CD4-positive, alpha-beta T cell treated with Interleukin-17A for 1 hour (primary cell): ENCODE data around the gene MAFF.
"Not testable (repeated sequence)": the region's sequence is repeated elsewhere in the genome, so short reads cannot be mapped to it uniquely, and the experiment has no call there.

Source experiments
- DNase-seq: peaks from one replicate; pipeline ENCODE4 v3.0.0-alpha.2; 2020

The MAFF gene

GRCh38 chr22:38228326-38228872 is 26.6 kb downstream of the MAFF start:
- no peak for DNase-seq

- DNase-seq: no peak
Observed at GRCh38 chr22:38228873-38229740, 27.3 kb downstream of the MAFF start.

- peak; percentile 61 for DNase-seq
Observed at GRCh38 chr22:38230108-38230825, 28.5 kb downstream of the MAFF start.

- no peak for DNase-seq
Observed at GRCh38 chr22:38230916-38231315, 29.1 kb downstream of the MAFF start.

GRCh38 chr22:38232196-38232595 is 30.4 kb downstream of the MAFF start:
- DNase-seq: no peak

- no peak for DNase-seq
Observed at GRCh38 chr22:38233427-38233826, 31.6 kb downstream of the MAFF start.

GRCh38 chr22:38233856-38234255 is 32.1 kb downstream of the MAFF start:
- DNase-seq: not testable (repeated sequence)

- no peak for DNase-seq
Observed at GRCh38 chr22:38235240-38235850, 33.6 kb downstream of the MAFF start.

- DNase-seq: no peak
Observed at GRCh38 chr22:38236786-38237185, 35.0 kb downstream of the MAFF start.

- no peak for DNase-seq
Observed at GRCh38 chr22:38238519-38239071, 36.8 kb downstream of the MAFF start.

- DNase-seq: no peak
Observed at GRCh38 chr22:38239101-38239761, 37.4 kb downstream of the MAFF start.

- DNase-seq: no peak
Observed at GRCh38 chr22:38240734-38241252, 39.0 kb downstream of the MAFF start.

- DNase-seq: no peak
Observed at GRCh38 chr22:38243007-38243765, 41.4 kb downstream of the MAFF start.

GRCh38 chr22:38244106-38244505 is 42.3 kb downstream of the MAFF start:
- no peak for DNase-seq

GRCh38 chr22:38246046-38246658 is 44.4 kb downstream of the MAFF start:
- DNase-seq: no peak

- no peak for DNase-seq
Observed at GRCh38 chr22:38246692-38247091, 44.9 kb downstream of the MAFF start.

GRCh38 chr22:38247713-38248112 is 45.9 kb downstream of the MAFF start:
- no peak for DNase-seq

GRCh38 chr22:38248280-38248679 is 46.5 kb downstream of the MAFF start:
- DNase-seq: no peak

GRCh38 chr22:38249301-38249700 is 47.5 kb downstream of the MAFF start:
- DNase-seq: no peak

GRCh38 chr22:38249803-38250642 is 48.2 kb downstream of the MAFF start:
- no peak for DNase-seq
